DND-41 (cell line): ENCODE measurements around the gene RAB11FIP5.

Source experiments
- CTCF ChIP-seq: IDR thresholded peaks from 2 replicates; pipeline ENCODE4 v1.5.1; 2012; ENCODE audit warnings: borderline replicate concordance, low read length, moderate library complexity, mild to moderate bottlenecking; ENCODE audit not compliant: poor library complexity, severe bottlenecking; ENCODE audit errors: extremely low read depth
- EZH2 ChIP-seq: IDR thresholded peaks from 3 replicates; pipeline ENCODE4 v1.6.1; 2012; ENCODE audit warnings: borderline replicate concordance, low read depth, mild to moderate bottlenecking, moderate library complexity, low read length, inconsistent platforms; ENCODE audit not compliant: severe bottlenecking

- TF ChIP-seq CTCF (no peak), EZH2 (no peak)
Observed at GRCh38 chr2:73033766-73034381, 78.9 kb downstream of the RAB11FIP5 start.
